GM21360 (cell line): ENCODE data around the gene SERPINB6.
"Not testable (repeated sequence)": the region's sequence is repeated elsewhere in the genome, so short reads cannot be mapped to it uniquely, and the experiment has no call there.

Experiments used
- ATAC-seq: cut with Tn5 transposase; IDR thresholded peaks from one replicate; pipeline ENCODE4 v1.9.1; 2021; ENCODE audit warnings: mild to moderate bottlenecking, moderate library complexity; ENCODE audit not compliant: unreplicated experiment

The SERPINB6 gene

DNA sequence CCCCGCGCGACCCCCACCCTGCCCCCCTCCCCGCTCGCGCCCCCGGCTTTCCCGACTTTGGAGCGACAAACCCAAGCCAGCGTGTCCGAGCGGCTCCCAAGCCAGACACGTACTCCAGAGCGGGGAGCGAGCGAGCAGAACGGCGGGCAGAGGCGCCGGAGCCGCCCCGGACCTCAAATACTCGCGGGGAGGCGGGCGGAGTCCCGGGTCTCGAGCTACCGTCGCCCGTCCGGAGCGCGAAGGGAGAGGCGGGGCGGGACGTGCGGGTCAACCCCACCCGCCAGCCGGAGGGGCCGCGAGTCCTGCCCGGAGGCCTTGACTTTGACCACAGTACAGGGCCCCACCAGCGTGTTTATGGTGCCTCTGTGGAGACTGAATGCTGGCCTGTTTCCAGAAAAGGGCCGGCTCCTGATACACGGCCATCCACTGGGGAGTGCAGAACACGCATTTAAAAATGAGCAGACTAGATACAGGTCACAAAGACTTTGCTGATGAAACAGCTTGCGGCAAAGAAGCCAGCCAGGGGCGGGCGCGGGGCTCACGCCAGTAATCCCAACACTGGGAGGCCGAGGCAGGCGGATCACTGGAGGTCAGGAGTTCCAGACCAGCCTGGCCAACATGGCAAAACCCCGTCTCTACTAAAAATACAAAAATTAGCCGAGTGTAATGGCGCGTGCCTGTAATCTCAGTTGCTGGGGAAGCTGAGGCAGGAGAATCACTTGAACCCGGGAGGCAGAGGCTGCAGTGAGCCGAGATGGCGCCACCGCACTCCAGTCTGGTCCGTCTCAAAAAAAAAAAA lies at the start of gene SERPINB6:
TSS of gene SERPINB6 (minus strand) at position 148 of the 799 bp plus-strand sequence. CDS start 12,235 bp downstream, outside the sequence.
- ATAC-seq: no peak

DNA sequence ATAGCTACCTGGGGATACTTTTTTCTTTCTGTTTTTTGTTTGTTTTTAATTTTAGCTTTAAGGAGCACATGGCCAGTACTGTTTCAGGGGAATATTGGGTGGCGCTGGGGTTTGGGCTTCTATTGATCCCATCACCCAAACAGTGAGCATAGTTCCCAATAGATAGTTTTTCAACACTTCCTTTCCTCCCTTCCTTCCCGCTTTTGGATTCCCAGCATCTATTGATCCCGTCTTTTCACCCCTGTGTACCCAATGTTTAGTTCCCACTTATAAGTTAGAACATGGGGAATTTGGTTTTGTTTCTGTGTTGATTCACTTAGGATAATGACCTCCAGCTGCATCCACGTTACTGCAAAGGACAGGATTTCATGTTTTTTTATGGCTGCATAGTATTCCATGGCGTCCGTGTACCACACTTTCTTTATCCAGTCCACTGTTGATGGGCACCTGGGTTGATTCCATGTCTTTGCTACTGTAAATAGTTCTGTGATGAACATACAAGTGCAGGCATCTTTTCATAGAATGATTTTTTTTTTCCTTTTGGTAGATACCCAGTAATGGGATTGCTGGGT lies 48.5 kb upstream of the SERPINB6 start:
- no peak for ATAC-seq

DNA sequence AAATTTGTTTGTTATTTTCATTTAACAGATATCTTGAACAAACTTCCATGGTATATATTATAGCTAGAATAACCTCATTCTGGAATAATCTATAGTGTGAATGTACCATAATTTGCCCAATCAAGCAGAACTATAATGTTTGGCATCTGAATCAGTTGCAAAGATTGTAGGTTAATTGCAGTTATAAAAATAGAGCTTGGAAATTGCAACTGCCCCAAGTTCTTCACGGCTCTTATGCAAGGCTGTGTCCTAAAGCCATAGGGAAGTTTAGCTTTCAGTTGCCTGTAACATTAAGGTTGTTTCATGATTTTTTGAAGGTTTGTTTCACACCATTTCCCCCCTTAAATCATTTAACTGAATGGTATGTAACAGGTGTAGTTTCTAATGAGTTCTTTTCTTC lies 47.7 kb upstream of the SERPINB6 start:
- ATAC-seq: no peak

- no peak for ATAC-seq
Measured at GRCh38 chr6:3017304-3017703, 45.9 kb upstream of the SERPINB6 start.

GRCh38 chr6:3016473-3017280 lies 45.3 kb upstream of the SERPINB6 start:
- ATAC-seq: no peak

GRCh38 chr6:3015144-3015543 lies 43.8 kb upstream of the SERPINB6 start:
- no peak for ATAC-seq

DNA sequence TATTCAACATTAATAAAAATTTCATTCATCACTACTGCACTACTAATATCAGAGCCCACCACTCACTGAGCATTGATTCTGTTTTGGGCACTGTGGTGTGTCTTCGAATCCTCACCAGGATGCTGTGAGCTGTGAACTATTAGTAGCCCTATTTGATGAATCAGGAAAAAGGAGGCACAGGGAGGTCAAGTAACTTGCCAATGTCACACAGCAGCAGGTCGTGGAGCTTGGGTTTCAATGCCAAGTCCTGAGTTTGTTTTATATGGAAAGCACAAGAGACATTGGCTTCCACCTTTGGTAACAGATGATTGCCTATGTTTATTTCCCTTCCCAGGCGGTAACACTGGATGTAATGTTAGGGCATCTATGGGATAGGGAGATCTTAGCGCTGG lies 43.3 kb upstream of the SERPINB6 start:
- ATAC-seq: no peak

- ATAC-seq: no peak
Measured at GRCh38 chr6:3013901-3014674, 42.7 kb upstream of the SERPINB6 start.

GRCh38 chr6:3013486-3013885 lies 42.1 kb upstream of the SERPINB6 start:
- no peak for ATAC-seq

- no peak for ATAC-seq
Measured at GRCh38 chr6:3011592-3011991, 40.2 kb upstream of the SERPINB6 start.

DNA sequence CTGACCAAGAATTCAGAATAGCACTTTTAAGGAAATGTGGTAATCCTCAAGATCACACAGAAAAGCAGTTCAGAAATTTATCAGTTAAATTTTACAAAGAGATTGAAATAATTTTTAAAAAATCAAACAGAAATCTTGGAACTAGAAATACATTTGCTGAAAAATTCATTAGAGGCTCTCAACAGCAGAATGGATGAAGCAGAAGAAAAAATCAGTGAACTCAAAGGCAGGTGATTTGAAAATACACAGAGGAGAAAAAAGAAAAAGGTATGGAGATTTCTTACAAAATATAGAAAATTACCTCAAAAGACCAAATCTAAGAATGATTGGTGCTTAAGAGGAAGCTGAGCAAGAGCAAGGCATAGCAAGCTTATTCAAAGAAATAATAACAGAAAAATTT lies 39.8 kb upstream of the SERPINB6 start:
- ATAC-seq: no peak

- no peak for ATAC-seq
Measured at GRCh38 chr6:3009930-3010329, 38.6 kb upstream of the SERPINB6 start.

GRCh38 chr6:3008712-3009265 lies 37.4 kb upstream of the SERPINB6 start:
- not testable (repeated sequence) for ATAC-seq

GRCh38 chr6:3007571-3007970 lies 36.2 kb upstream of the SERPINB6 start:
- ATAC-seq: no peak

DNA sequence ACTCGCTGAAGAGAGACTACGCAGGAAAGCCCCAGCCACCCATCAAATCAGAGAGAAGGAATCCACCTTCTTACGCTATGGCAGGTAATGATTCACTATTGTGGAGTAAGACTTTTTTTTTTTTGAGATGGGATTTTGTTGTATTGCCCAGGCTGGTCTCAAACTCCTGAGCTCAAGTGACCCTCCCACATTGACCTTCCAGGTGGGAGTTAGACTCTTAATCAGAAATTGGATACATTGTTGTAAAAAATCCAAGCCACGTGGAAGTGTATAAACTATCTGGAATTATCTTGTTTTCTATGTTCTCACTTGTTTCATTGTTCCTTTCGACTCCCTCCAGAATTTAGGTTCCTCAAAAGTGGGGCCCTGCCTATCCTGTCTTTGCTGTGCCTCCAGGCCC lies 35.1 kb upstream of the SERPINB6 start:
- ATAC-seq: no peak

GRCh38 chr6:3005874-3006273 lies 34.5 kb upstream of the SERPINB6 start:
- ATAC-seq: no peak

GRCh38 chr6:3005077-3005476 lies 33.7 kb upstream of the SERPINB6 start:
- ATAC-seq: no peak

GRCh38 chr6:3003226-3003625 lies 31.9 kb upstream of the SERPINB6 start:
- ATAC-seq: not testable (repeated sequence)

- ATAC-seq: no peak
Measured at GRCh38 chr6:3001773-3002293, 30.5 kb upstream of the SERPINB6 start.

GRCh38 chr6:3001146-3001772 lies 29.9 kb upstream of the SERPINB6 start:
- no peak for ATAC-seq
